CD14-positive monocyte (primary cell): ENCODE results near the gene NCOA4. TPM values are rescaled to one million over a fixed set of nuclear protein-coding genes. Genes with fewer than 3 reads are reported as not detected.

Source experiments
- DNase-seq, 3 donors: peaks; one replicate each; pipeline ENCODE4 v3.0.0-alpha.2; 2011 to 2022
- H2AFZ ChIP-seq: 2 replicates; pipeline ENCODE4 v1.6.0; 2012; ENCODE audit warnings: mild to moderate bottlenecking, low read depth, low read length, inconsistent platforms; ENCODE audit not compliant: insufficient read depth, poor library complexity, severe bottlenecking
- H3K27ac ChIP-seq, 2 donors: 1 replicate in 1 of 2; 2 replicates in 1 of 2; pipeline ENCODE4 v1.5.1; 2012 to 2013; ENCODE audit warnings: low read length in 2 of 2, control low read depth in 1 of 2, inconsistent platforms in 1 of 2, low read depth in 1 of 2, mild to moderate bottlenecking in 1 of 2
- H3K27me3 ChIP-seq, 2 donors: one replicate each; pipeline versions ENCODE4 v1.6.0 to v1.6.1; 2011 to 2013; ENCODE audit warnings: low read length in 2 of 2; ENCODE audit not compliant: control insufficient read depth in 2 of 2, insufficient read depth in 2 of 2
- H3K36me3 ChIP-seq, 2 donors: replicated peaks in 1 of 2; 1 replicate in 1 of 2; 2 replicates in 1 of 2; pipeline versions ENCODE4 v1.5.1 to v1.6.1; 2012 to 2013; ENCODE audit warnings: low read length in 2 of 2, control low read depth in 1 of 2, inconsistent platforms in 1 of 2, mild to moderate bottlenecking in 1 of 2; ENCODE audit not compliant: insufficient read depth in 2 of 2, control insufficient read depth in 1 of 2
- H3K4me1 ChIP-seq, 2 donors: 1 replicate in 1 of 2; 2 replicates in 1 of 2; pipeline versions ENCODE4 v1.5.1 to v1.6.1; 2012 to 2013; ENCODE audit warnings: low read length in 2 of 2, control low read depth in 1 of 2, inconsistent platforms in 1 of 2, mild to moderate bottlenecking in 1 of 2, moderate library complexity in 1 of 2; ENCODE audit not compliant: insufficient read depth in 2 of 2, control insufficient read depth in 1 of 2
- H3K4me2 ChIP-seq: replicated peaks from 2 replicates; pipeline ENCODE3; 2012; ENCODE audit warnings: low read length, moderate library complexity, mild to moderate bottlenecking; ENCODE audit not compliant: poor library complexity, severe bottlenecking; ENCODE audit errors: extremely low read depth
- H3K4me3 ChIP-seq, 3 experiments: fragments of 200-600 bp in 1 of 3; sonication (generic) in 1 of 3; replicated peaks in 1 of 3; 1 replicate in 2 of 3; 2 replicates in 1 of 3; pipeline ENCODE4 v1.5.1; 2011 to 2013; ENCODE audit warnings: low read length in 3 of 3, mild to moderate bottlenecking in 3 of 3, control low read depth in 2 of 3, low read depth in 2 of 3, inconsistent platforms in 1 of 3, moderate library complexity in 1 of 3
- H3K79me2 ChIP-seq: 2 replicates; pipeline ENCODE4 v1.6.0; 2012; ENCODE audit warnings: mild to moderate bottlenecking, control low read depth, inconsistent platforms, low read length, moderate library complexity; ENCODE audit not compliant: insufficient read depth
- H3K9ac ChIP-seq: 2 replicates; pipeline ENCODE4 v1.6.0; 2017; ENCODE audit warnings: low read length, mild to moderate bottlenecking; ENCODE audit not compliant: insufficient read depth, poor library complexity, severe bottlenecking
- H3K9me3 ChIP-seq, 2 donors: replicated peaks in 1 of 2; 1 replicate in 1 of 2; 2 replicates in 1 of 2; pipeline versions ENCODE4 v1.5.1 to v1.6.1; 2012 to 2013; ENCODE audit warnings: low read length in 2 of 2, control low read depth in 1 of 2; ENCODE audit not compliant: control insufficient read depth in 1 of 2, insufficient read depth in 1 of 2
- H4K20me1 ChIP-seq: 2 replicates; pipeline ENCODE4 v1.6.0; 2012; ENCODE audit warnings: mild to moderate bottlenecking, low read length, control low read depth, moderate library complexity; ENCODE audit not compliant: insufficient read depth
- H3K27ac Mint-ChIP-seq, 7 donors: one replicate each; pipeline ENCODE4 v1.8.0; 2020; ENCODE audit warnings: mild to moderate bottlenecking in 7 of 7, mixed read lengths in 7 of 7, moderate library complexity in 6 of 7, inconsistent platforms in 2 of 7
- H3K27me3 Mint-ChIP-seq, 3 donors: one replicate each; pipeline ENCODE4 v1.8.0; 2021 to 2022; ENCODE audit warnings: low read depth in 3 of 3, mild to moderate bottlenecking in 3 of 3, mixed read lengths in 3 of 3, moderate library complexity in 3 of 3, inconsistent platforms in 1 of 3
- H3K36me3 Mint-ChIP-seq, 2 donors: one replicate each; pipeline ENCODE4 v1.8.0; 2020; ENCODE audit warnings: mixed read lengths in 2 of 2, inconsistent platforms in 1 of 2, mild to moderate bottlenecking in 1 of 2
- H3K4me1 Mint-ChIP-seq: one replicate; pipeline ENCODE4 v1.8.0; 2020; ENCODE audit warnings: mild to moderate bottlenecking, mixed read lengths
- H3K4me3 Mint-ChIP-seq, 2 donors: one replicate each; pipeline ENCODE4 v1.8.0; 2020; ENCODE audit warnings: mild to moderate bottlenecking in 2 of 2, mixed read lengths in 2 of 2, moderate library complexity in 1 of 2
- H3K9me3 Mint-ChIP-seq, 7 donors: one replicate each; pipeline ENCODE4 v1.8.0; 2020 to 2022; ENCODE audit warnings: mixed read lengths in 7 of 7, mild to moderate bottlenecking in 6 of 7, moderate library complexity in 6 of 7, inconsistent platforms in 2 of 7
- WGBS: methylation state at CpG from one replicate; pipeline ENCODE4 v1.1.5; 2013; ENCODE audit warnings: missing lambda C conversion rate; ENCODE audit not compliant: insufficient coverage; 5-methylcytosine and 5-hydroxymethylcytosine counted together
- intact Hi-C, 2 donors: fragments of 100-400 bp; cut with micrococcal nuclease; formaldehyde crosslinking; loops; one replicate each; pipeline versions ENCODE4 v1.15.0 to v1.15.1; 2023
- polyA plus RNA-seq, 3 donors: library from polyadenylated mRNA; depleted of rRNA in 1 of 3; unstranded in 2 of 3; stranded (reverse) in 1 of 3; fragments of 300-500 nt in 2 of 3; fragments of >200 nt in 1 of 3; fragmentation: Illumina TruSeq in 2 of 3; gene quantifications; 1 replicate in 2 of 3; 2 replicates in 1 of 3; pipeline ENCODE4 v1.2.3, GENCODE V29; 2012 to 2021
- TF ChIP-seq, protein P1 (sequence below): fragments of 200-600 bp; IDR thresholded peaks from one replicate; pipeline ENCODE4 v1.8.0; 2022; ENCODE audit warnings: antibody characterized with exemption, mild to moderate bottlenecking

NCOA4 gene
- polyA plus RNA-seq, 3 donors: 161 to 853 (median 784) TPM

DNA sequence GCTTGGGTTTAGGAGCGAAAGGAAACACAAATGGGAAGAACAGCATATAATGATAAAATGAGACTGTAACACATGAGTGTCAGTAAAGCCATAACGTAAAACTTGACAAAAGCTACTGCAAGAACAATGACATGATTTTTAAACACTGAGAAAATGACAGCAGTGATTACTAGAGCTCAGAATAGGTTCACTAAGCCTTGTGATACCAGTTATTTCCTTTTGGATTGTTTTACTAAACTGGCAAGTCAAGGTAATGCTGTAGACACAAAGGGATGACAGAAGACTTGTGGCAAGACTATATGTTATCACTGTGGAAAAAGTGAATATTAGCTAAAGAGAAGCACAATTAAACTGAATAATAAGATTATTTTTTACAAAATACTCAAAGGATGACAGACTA lies 12.7 kb downstream of the NCOA4 start:
- H4K20me1 ChIP-seq: peaks cover 80% of the 10 kb centered on the region
- H3K9me3 Mint-ChIP-seq: peaks cover 0 to 1% (median 0%) of the 10 kb centered on the region in 7 donors
- H3K9ac ChIP-seq: no peak overlapping the region
- peak overlapping the region in 1 of 3 experiments; percentile 91 for H3K4me3 ChIP-seq
- H2AFZ ChIP-seq: no peak overlapping the region
- H3K79me2 ChIP-seq: peaks cover 100% of the 10 kb centered on the region
- no peaks in the 10 kb centered on the region for H3K9me3 ChIP-seq
- H3K27ac Mint-ChIP-seq: peak overlapping the region; percentile 18 to 97 (median 96)
- peak overlapping the region; percentile 85 for H3K4me2 ChIP-seq
- peaks cover 51 to 63% of the 10 kb centered on the region in 2 donors for H3K4me1 ChIP-seq
- peaks cover 52 to 58% of the 10 kb centered on the region in 2 donors for H3K36me3 Mint-ChIP-seq
- peak overlapping the region in 1 of 2 donors; percentile 93 for H3K27ac ChIP-seq
- H3K4me1 Mint-ChIP-seq: peaks cover 57% of the 10 kb centered on the region
- WGBS: 56% methylated on average over 1 of the region's 2 CpGs
- H3K27me3 Mint-ChIP-seq: no peaks in the 10 kb centered on the region
- H3K27me3 ChIP-seq: no peaks in the 10 kb centered on the region
- DNase-seq: no peak
- TF ChIP-seq, protein P1, sequence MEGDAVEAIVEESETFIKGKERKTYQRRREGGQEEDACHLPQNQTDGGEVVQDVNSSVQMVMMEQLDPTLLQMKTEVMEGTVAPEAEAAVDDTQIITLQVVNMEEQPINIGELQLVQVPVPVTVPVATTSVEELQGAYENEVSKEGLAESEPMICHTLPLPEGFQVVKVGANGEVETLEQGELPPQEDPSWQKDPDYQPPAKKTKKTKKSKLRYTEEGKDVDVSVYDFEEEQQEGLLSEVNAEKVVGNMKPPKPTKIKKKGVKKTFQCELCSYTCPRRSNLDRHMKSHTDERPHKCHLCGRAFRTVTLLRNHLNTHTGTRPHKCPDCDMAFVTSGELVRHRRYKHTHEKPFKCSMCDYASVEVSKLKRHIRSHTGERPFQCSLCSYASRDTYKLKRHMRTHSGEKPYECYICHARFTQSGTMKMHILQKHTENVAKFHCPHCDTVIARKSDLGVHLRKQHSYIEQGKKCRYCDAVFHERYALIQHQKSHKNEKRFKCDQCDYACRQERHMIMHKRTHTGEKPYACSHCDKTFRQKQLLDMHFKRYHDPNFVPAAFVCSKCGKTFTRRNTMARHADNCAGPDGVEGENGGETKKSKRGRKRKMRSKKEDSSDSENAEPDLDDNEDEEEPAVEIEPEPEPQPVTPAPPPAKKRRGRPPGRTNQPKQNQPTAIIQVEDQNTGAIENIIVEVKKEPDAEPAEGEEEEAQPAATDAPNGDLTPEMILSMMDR: no peak
- intact Hi-C loops: no loop called here
- peak overlapping the region in 1 of 2 donors; percentile 95 for H3K4me3 Mint-ChIP-seq
- H3K36me3 ChIP-seq: peaks cover 40 to 46% of the 10 kb centered on the region in 2 donors

DNA sequence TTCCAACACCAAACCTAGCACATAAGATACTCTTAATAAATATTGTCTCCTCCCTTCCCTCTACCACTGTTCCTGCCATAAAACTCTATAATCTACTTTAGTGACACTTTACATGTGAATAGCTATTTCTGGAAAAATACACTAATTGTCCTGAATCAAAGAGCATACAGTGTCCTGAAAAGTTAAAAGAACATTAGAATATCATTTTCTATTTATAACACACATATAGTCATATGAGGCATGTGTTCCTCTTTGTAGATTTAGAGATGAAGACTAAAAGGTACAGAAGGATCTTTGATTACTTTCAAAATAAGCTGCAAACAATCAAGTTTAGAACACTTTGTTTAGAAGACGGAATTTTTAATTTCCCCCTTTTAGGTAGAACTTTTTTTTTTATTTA lies 13.6 kb downstream of the NCOA4 start:
- Histone ChIP-seq H4K20me1 (peaks cover 85% of the 10 kb centered on the region), H3K4me2 (no peak overlapping the region), H3K9me3 (no peaks in the 10 kb centered on the region), H3K27ac (peak overlapping the region; percentile 36 to 93), H3K9ac (no peak overlapping the region), H3K27me3 (no peaks in the 10 kb centered on the region), H2AFZ (no peak overlapping the region), H3K36me3 (peaks cover 49 to 55% of the 10 kb centered on the region in 2 donors), H3K4me3 (no peak overlapping the region), H3K79me2 (peaks cover 99% of the 10 kb centered on the region), H3K4me1 (peaks cover 45 to 55% of the 10 kb centered on the region in 2 donors)
- intact Hi-C loops: no loop called here
- H3K4me3 Mint-ChIP-seq: peak overlapping the region in 1 of 2 donors; percentile 9
- DNase-seq: no peak
- no CpG with 5 or more reads among the region's 1 CpG for WGBS
- peak overlapping the region; percentile 9 to 96 (median 59) for H3K27ac Mint-ChIP-seq
- no peaks in the 10 kb centered on the region for H3K27me3 Mint-ChIP-seq
- peaks cover 54% of the 10 kb centered on the region for H3K4me1 Mint-ChIP-seq
- TF ChIP-seq, protein P1: no peak
- H3K36me3 Mint-ChIP-seq: peaks cover 55 to 61% of the 10 kb centered on the region in 2 donors
- no peaks in the 10 kb centered on the region for H3K9me3 Mint-ChIP-seq
